ENCODE results near the gene SPDL1.
"Not testable (repeated sequence)": the region's sequence is repeated elsewhere in the genome, so short reads cannot be mapped to it uniquely, and the experiment has no call there.

Gene SPDL1

DNA sequence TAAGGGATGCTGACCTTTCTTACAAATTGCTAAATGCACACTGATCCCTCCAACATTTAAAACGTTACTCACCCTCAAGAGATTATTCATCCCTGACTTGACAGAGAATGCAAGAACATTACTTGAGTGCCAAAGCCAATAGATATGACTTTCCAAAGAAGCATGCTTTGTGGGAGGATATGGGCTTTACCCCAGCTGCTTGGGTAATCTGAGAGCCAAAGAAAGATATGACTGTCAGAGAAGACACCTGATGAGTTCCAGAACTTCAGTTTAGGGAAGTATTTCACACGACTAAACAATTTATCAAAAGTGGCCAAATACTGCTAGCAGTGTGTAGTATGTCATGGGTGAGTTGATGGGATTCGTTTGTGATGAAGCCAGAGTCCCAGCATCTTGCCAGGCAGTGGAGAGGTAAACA, 7.4 kb upstream of the SPDL1 start:
- DNase-seq (ENCODE audit: low read depth), result peak; percentile 91

DNA sequence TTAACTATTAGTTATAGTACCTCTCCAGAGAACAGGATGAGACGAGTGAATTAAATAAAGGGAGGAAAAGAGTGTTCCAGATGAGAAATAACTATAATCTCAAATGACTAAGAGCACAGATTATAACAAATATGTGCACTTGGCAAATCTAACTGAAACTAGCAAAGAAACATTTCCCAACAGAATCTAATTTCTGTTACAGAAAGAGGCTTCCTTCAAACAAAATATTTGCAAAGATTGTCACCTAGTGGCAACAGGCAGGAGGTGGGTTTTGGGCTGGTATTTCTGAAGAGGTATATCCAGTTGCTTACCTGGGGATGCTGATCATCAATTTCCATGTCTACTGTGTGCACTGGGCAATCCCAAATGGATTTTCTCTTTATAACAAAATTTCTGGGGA, 5.6 kb upstream of the SPDL1 start:
- DNase-seq (ENCODE audit: low read depth), result peak; percentile 55

DNA sequence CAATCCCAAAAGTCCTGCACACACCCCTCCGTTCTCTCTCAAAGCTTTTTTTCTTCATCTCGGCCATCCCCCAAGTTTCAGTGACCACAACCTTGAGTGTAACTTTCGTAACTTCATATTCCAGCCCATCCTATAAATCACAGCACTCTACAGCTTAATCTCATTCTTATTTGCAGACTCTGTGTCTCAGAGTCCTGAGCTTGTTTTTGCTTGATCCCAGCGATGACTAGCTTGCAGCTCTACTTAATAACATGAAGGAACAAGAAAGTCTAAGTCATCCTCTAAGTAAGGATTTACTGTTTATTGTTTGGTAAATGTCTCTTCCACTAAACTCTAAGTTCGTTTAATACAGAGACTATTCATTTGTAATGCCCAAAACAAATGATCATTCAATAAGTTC, 2.6 kb upstream of the SPDL1 start:
- no peak for DNase-seq (ENCODE audit: low read depth)

DNA sequence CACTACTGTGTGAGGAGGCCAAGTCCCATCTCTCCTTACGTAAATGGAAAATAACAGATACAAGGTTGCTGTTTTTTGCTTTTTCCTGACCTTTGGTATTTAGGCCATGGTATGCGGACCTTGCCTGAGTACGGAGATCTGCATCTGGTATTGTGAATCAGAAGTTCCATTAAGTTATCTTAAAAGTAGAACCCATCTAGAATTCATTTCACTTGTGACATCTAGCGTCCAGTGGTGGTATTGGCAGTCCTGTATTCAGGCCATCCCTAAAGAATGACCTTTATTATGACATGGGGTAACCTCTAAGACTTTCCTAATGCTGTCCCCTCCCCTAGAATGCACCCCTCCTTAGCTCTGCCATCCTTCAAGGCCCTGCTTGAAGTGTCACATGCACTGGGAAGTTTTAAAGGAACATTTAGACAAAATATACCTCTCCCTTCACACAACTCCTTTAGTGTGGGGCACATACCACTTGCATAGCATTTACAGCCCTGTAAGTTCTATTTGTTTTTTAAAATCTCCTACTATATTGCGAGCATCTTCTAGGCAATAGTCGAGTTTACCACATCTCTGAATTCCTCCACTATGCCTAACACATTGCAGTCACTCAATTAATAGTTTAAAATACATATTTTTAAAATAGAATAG, 1.9 kb upstream of the SPDL1 start:
- DNase-seq (ENCODE audit: low read depth), result peak; percentile 73

DNA sequence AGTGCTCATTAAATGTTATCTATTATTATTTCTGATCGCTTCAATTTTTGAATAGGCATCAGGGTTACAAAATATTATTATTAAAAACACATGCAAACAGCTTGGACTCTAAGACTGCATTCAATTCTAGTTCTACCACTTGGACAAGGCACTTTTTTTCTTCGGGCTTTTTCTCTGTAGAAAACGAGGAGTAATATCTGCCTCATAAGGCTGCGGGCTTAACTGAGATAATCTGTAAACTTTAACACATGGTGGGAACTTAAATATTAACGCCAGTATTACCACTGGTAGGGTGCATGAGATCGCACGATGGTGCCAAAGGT, 511 bp upstream of the SPDL1 start:
- no peak for DNase-seq (ENCODE audit: low read depth)

DNA sequence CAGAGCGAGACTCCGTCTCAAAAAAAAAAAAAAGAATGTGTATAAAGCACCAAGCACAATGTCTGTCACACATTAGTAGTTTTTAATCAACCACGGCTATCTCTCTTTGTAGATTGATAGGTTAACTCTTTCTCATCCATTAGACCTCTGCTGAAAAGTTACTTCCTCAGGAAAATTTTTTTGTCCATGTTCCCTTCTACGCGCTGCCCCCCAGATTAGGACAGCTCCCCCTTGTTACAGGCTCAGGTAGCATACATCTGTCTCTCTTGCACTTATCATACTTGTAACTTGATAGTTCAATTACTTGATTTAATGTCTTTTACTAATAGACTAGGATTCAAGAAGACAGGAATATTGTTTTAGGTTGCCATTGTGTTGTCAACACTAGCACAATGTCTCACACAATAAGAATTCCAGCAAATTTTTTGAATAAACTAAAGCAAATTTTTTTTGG, 1.5 kb downstream of the SPDL1 start:
- DNase-seq (ENCODE audit: low read depth), result no peak

DNA sequence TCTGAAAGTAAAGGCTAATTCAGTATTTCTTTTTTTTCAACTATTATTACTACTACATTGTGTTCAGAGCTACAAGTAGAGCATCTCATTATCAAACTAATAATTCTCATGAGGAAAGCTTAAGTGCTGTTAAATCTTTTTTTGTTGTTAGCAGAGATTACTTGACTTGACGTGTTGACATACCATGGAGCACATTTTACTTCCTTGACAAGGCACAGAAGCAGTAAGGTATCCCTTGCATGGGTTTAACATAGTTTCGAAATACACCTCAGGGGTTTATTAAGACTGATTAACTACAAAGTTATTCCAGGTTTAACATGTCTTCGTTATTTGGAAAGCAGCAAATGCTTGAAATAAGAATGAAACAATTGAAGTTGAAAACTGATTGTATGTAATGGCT, 7.0 kb downstream of the SPDL1 start:
- no peak for DNase-seq (ENCODE audit: low read depth)

DNA sequence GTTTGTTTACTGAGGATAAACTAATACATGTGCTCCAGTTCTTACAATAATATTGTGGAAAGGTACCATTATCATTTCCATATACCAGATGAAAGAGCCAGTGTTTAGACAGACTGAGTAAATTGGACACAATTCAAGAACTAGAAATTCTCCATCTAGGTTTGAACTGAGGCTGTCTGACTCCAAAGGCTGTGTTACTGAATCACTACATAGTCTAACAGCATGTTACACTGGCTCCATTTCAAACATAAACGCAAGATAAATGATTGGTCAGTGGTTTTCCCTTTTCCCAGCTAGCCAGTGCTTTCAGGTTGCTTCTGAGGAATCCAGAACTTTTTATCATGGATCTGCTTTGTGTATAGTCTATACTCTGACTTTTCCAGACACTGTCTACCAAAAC, 8.1 kb downstream of the SPDL1 start:
- DNase-seq (ENCODE audit: low read depth), result peak; percentile 24

DNA sequence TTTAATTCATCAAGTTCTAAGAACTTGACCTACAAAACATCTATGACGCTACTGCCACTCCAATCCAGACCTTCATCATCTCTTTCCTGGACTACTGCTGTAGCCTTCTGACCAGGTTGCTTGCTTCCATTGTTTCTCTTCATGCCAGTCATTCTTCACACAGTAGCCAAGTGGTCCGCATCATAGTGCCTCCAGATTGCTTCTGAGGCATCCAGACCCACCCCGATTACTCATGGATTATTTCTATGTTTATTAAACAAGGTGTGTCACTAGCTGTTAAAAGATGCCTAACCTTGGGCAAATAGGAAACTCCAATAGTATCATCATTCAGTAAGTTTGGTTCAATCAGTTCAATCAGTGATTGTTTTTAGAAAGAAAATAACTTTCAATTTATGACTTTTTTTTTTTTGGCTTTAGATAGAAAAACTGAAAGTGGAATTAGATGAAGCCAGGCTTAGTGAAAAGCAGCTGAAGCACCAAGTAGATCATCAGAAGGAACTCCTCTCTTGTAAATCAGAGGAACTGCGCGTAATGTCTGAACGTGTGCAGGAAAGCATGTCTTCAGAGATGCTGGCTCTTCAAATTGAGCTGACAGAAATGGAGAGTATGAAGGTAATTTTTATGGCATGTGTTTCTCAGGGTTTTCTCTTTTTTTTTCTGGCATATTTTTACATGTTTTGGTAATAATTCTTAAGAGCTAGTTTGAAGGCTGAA, 9.5 kb downstream of the SPDL1 start:
- no peak for DNase-seq (ENCODE audit: low read depth)

DNA sequence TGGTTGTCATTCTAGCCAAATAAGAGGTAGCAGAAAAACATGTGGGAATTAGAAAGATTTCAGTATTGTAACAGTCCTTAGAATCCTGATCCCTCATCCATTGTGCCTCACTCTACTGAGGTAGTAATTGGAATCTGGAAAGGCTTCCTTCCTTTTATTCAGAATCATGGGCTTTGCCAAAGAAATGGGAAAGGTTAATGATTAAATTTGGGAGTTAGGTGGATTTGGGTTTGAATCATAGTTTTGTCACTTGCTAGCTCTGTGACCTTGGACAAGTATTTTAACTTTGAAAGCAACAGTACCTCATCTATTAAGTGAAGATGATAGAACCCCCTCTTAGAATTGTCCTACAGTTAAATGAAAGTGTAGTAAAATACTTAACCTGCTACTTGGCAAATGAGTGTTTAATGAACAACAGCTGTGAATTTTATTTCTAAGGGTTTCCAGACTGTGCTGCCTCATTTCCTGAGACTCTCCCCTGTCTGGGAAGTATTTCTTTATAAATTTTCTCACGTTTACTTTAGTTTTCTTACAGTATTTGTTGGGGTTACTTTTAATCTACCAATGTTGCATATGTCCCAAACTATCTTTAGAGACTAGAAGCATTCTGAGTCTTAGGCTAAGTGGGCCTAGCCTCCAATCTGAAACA, 11.7 kb downstream of the SPDL1 start:
- DNase-seq (ENCODE audit: low read depth), result no peak

DNA sequence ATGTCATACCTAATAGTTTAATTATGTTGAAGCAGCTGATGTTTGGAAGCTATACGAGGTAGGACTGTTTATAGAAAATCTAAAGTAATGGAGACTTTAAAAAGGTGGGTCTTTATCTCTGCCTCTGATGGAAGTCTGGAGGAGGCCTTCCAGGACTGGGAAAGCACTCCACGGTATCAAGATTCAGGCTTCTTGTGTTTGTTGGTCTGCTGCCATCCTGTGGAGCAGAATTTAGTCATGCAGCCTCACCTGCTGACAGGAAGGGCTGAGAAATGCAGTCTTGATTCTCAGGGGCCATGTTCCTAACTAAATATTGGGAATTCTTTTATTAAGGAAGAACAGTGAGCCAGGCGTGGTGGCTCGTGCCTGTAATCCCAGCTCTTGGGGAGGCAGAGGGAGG, 15.9 kb downstream of the SPDL1 start:
- DNase-seq (ENCODE audit: low read depth), result no peak

DNA sequence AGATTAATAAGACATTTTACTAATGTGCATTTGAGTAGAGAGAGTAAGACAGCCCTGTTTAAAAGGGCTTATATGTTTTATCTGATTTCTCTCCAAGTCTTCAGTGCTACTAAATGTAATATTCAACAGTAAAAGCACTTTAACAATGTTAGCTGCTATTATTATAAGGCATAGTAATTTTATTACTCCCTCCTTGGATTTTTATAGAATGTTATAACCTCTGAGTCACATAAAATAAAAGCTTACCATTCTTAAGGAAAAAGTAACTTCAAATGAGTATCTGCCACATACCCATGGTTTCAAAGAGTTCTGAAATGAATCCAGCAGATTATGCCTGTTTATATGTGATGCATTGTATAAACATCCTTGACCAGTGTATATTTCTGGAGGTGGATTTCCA, 19.0 kb downstream of the SPDL1 start:
- no peak for DNase-seq (ENCODE audit: low read depth)

DNA sequence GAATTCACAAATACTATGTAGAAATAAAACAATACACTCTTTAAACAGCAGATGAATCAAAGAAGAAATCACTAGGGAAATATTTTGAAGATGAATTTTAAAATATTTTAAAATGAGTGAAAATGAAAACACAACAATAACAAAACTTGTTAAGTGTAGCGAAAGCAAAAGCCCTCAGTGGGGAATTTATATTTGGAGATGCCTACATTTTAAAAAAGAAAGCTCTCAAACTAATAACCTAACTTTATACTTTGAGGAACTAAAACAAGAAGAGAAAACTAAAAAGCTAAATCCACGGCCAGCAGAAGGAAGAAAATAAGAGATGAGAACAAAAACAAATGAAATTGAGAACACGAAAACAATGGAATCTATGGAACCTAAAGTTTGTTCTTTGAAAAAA, 22.7 kb downstream of the SPDL1 start:
- DNase-seq (ENCODE audit: low read depth), result no peak

DNA sequence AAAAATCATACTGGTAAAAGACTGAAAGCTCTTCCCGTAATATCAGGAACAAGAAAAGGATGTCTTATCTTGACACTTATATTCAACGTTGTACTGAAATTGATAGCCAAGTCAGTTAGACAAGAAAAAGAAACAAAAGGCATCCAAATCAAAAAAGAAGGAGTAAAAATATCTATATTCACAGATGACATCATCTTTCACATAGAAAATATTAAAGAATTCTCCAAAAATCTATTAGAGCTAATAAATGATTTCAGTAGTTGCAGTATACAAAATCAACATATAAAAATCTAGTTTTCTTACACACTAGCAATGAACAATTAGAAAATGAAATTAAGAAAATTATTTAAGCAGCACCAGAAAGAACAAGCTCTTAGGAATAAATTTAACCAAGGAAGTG, 24.3 kb downstream of the SPDL1 start:
- no peak for DNase-seq (ENCODE audit: low read depth)

DNA sequence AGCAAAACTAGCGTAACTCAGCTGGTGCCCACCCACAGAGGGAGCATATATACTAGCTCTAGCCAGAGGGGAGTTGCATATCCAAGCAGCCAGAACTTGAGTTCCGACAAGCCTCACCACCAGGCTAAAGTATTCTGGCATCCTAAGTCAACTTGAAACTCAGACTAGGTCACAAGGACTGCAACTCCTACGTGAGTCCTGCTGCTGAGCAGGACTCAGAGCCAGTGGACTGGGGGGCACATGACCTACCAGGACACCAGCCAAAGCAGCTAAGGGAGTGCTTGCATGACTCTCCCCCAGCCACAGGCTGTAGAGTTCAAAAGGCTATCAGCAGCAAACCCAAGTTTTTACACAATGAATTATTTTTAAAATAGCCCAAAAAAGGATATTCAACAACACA, 26.1 kb downstream of the SPDL1 start:
- DNase-seq (ENCODE audit: low read depth), result no peak

DNA sequence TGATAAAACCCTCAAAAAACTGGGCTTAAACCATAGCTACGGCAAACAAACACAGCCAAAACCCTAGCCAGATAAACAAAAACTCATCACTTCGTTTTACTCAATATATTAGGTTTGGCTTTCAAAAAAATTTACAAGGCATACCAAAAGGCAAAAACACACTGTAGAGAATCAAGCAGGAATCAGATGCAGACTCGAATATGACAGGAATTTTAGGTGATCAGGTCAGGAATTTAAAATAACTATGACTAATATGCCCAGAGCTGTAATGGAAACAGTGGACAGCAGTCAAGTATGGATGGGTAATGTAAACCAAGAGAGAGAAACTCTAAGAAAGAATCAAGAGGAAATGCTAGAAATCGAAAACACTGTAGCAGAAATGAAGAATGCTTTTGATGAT, 27.0 kb downstream of the SPDL1 start:
- no peak for DNase-seq (ENCODE audit: low read depth)

DNA sequence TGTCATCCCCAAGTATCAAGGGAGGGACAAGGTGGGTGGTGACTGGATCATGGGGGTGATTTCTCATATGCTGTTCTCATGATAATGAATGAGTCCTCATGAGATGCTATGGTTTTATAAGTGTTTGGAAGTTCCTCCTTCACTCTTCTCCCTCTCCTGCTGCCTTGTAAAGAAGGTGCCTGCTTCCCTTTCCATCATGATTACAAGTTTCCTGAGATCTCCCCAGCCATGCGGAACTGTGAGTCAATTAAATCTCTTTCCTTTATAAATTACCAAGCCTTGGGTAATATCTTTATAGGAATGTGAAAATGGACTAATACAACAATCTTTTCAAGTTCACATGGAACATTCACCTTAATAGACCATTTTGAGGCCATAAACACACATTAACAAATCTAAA, 32.0 kb downstream of the SPDL1 start:
- no peak for DNase-seq (ENCODE audit: low read depth)

DNA sequence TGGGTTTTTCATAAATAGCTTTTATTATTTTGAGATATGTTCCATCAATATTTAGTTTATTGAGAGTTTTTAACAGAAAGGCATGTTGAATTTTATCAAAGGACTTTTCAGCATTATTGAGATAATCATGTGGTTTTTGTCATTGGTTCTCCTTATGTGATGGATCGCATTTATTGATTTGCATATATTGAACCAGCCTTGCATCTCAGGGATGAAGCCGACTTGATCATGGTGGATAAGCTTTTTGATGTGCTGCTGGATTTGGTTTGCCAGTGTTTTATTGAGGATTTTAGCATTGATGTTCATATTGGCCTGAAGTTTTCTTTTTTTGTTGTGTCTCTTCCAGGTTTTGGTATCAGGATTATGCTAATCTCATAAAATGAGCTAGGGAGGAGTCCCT, 40.7 kb downstream of the SPDL1 start:
- not testable (repeated sequence) for DNase-seq (ENCODE audit: low read depth)

DNA sequence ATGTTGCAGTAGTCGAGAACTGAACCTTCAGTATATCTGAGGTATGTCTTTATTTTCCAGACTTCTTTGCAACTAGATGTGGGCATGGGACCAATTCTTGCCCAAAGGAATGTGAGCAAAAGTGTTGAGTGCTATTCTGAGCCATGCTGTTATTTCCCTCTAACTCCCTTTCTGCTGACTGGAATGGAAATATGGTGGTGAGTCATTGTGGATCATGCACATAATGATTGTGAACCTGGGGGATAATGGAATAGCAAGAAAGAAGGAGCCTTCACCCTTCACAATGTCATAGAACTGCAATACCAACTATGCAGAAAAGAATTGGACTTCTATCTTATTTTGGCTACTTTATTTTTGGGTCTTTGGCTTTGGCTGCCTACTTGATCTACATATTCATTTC, 43.2 kb downstream of the SPDL1 start:
- DNase-seq (ENCODE audit: low read depth), result peak; percentile 79

DNA sequence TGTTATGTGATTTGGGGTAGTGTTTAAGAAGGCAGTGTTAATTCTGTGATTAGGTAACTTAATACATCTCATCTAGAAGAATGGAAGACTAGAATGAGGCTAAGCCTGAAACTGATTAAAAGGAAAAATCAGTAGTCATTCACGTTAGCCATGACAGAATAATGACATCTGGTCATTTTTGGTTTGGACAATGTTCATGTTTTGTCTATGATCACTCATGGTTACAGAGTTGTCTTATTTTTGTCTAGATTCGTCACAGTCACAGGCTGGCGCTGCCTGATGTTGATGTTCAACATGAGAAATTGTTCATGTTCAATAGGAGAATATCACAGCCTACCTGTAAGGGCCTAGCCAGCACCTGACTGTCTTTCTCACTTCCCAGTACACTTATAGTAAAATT, 44.0 kb downstream of the SPDL1 start:
- DNase-seq (ENCODE audit: low read depth), result no peak

DNA sequence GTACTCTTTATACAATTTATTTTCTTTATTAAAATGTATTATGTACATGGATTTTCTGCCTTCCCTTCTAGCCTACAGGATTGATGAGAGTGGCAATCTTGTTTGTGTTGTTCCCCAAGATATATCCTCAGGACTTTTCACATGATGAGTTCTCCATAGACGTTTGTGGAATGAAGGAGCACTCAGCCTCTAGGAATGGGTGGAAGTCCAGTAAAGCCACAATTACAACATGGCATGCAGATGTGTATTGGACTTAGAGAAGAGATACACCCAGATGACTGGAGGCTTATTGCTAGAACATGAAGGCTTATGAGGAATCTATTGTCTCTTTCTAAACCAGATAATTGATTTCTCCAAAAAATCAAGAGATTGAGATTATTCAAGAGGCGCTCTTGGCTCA, 45.3 kb downstream of the SPDL1 start:
- DNase-seq (ENCODE audit: low read depth), result peak; percentile 72

DNA sequence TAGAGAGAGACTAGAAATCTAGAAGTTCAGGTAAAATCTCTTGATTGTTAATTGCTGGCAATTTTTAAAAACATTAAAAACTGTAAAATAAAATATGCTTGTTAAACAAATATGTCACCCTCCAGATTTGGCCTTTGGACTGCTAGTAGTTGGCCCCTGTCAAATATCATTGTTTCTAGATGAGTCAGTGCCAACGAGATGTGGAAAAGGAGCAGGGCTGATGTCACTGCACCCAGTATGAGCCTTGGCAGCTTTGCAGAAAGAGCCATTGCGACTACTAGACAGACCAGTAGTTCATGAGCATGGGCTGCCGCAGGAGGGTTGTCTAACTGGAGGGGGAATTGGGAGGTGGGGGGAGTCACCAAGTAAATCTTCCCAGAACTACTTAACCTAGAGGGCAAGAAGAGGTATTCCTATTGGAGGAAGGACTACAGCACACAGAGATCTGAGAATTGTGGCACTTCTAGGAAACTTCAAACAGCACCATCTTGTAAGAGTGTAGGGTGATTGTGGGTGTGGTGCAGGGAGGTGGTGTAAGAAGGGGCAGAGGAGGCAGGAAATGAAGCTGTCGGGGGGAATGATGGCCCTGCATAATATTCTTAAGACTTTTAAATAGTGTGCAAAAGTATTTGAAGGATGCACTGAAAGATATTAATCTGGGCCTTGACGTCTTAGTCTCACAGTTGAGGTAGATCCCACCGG, 46.4 kb downstream of the SPDL1 start:
- peak; percentile 83 for DNase-seq (ENCODE audit: low read depth)

DNA sequence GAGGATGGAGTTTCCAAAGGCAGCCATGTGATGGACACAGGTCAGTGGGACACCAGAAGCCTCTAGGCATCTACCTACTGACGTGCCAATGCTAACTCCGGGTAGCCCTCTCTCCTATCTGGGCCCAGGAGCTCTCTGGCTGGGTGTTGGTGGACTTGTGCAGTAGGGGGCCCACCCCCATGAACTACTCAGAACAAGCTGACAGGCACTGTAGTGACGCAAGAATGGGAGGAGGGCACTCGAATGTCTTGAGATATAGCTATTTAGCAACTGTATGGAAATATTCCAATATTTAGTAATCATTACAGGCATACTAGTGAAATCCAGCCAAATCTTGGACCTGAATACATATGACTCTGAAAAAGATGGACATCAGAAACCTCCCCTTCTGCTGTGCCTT, 47.8 kb downstream of the SPDL1 start:
- peak; percentile 88 for DNase-seq (ENCODE audit: low read depth)
